ENCODE data around the gene RPL29. TPM values are rescaled to one million over a fixed set of nuclear protein-coding genes. Genes with fewer than 3 reads are reported as not detected.

The RPL29 gene
- total RNA-seq, 1 donor from 2014 or later = 2,366 TPM

GRCh38 chr3:51948016-51948580 is 47.6 kb downstream of the RPL29 start:
- H3K27me3 ChIP-seq (ENCODE audit: control insufficient read depth, insufficient read depth, low read length) = no peaks in the 10 kb centered on the region
- TF ChIP-seq CTCF (IDR thresholded peaks at IDR 0.05; ENCODE audit: insufficient read depth, low read length, poor library complexity, severe bottlenecking) = no peak

GRCh38 chr3:51947215-51947900 is 48.3 kb downstream of the RPL29 start:
- H3K4me3 ChIP-seq (ENCODE audit: low read depth, low read length) = no peak overlapping the region
- no peaks in the 10 kb centered on the region for H3K36me3 ChIP-seq (ENCODE audit: control insufficient read depth, insufficient read depth, low read length)
- TF ChIP-seq CTCF (IDR thresholded peaks at IDR 0.05; ENCODE audit: insufficient read depth, low read length, poor library complexity, severe bottlenecking) = no peak
- no peaks in the 10 kb centered on the region for H3K27me3 ChIP-seq (ENCODE audit: control insufficient read depth, insufficient read depth, low read length)
- DNase-seq (ENCODE audit: low read depth) = no peak

More at GRCh38 chr3:51948016-51948580, 47.6 kb downstream of the RPL29 start:
- no peak overlapping the region for H3K4me3 ChIP-seq (ENCODE audit: low read depth, low read length)
- no peaks in the 10 kb centered on the region for H3K36me3 ChIP-seq (ENCODE audit: control insufficient read depth, insufficient read depth, low read length)
- no peak for DNase-seq (ENCODE audit: low read depth)

- H3K4me3 ChIP-seq (ENCODE audit: low read depth, low read length) = no peak overlapping the region
- H3K36me3 ChIP-seq (ENCODE audit: control insufficient read depth, insufficient read depth, low read length) = no peaks in the 10 kb centered on the region
- no peaks in the 10 kb centered on the region for H3K27me3 ChIP-seq (ENCODE audit: control insufficient read depth, insufficient read depth, low read length)
- no peak for DNase-seq (ENCODE audit: low read depth)
- no peak for TF ChIP-seq CTCF (IDR thresholded peaks at IDR 0.05; ENCODE audit: insufficient read depth, low read length, poor library complexity, severe bottlenecking)
Observed at GRCh38 chr3:51946796-51947195, 48.9 kb downstream of the RPL29 start.

- no peak for DNase-seq (ENCODE audit: low read depth)
- Histone ChIP-seq H3K36me3 (ENCODE audit: control insufficient read depth, insufficient read depth, low read length) (no peaks in the 10 kb centered on the region), H3K27me3 (ENCODE audit: control insufficient read depth, insufficient read depth, low read length) (no peaks in the 10 kb centered on the region), H3K4me3 (ENCODE audit: low read depth, low read length) (no peak overlapping the region)
- no peak for TF ChIP-seq CTCF (IDR thresholded peaks at IDR 0.05; ENCODE audit: insufficient read depth, low read length, poor library complexity, severe bottlenecking)
Observed at GRCh38 chr3:51945926-51946705, 49.6 kb downstream of the RPL29 start.

GRCh38 chr3:51945031-51945840 is 50.5 kb downstream of the RPL29 start:
- H3K4me3 ChIP-seq (ENCODE audit: low read depth, low read length) = no peak overlapping the region
- TF ChIP-seq CTCF (IDR thresholded peaks at IDR 0.05; ENCODE audit: insufficient read depth, low read length, poor library complexity, severe bottlenecking) = no peak
- no peak for DNase-seq (ENCODE audit: low read depth)
- H3K36me3 ChIP-seq (ENCODE audit: control insufficient read depth, insufficient read depth, low read length) = no peaks in the 10 kb centered on the region
- H3K27me3 ChIP-seq (ENCODE audit: control insufficient read depth, insufficient read depth, low read length) = no peaks in the 10 kb centered on the region
